Activated CD4-positive, alpha-beta T cell treated with anti-CD3 and anti-CD28 coated beads, Interleukin-2, amount 50 U/mL, for 16 hours (primary cell): ENCODE data around the gene MAST2.
"Not testable (repeated sequence)": the region's sequence is repeated elsewhere in the genome, so short reads cannot be mapped to it uniquely, and the experiment has no call there.

Source experiments
- DNase-seq: peaks from one replicate; pipeline ENCODE4 v3.0.0-alpha.2; 2020

The MAST2 gene

GRCh38 chr1:45862008-45862407 is 58.6 kb downstream of the MAST2 start:
- no peak for DNase-seq

GRCh38 chr1:45863218-45863617 is 59.8 kb downstream of the MAST2 start:
- no peak for DNase-seq

GRCh38 chr1:45864167-45865106 is 61.0 kb downstream of the MAST2 start:
- DNase-seq, result no peak

DNA sequence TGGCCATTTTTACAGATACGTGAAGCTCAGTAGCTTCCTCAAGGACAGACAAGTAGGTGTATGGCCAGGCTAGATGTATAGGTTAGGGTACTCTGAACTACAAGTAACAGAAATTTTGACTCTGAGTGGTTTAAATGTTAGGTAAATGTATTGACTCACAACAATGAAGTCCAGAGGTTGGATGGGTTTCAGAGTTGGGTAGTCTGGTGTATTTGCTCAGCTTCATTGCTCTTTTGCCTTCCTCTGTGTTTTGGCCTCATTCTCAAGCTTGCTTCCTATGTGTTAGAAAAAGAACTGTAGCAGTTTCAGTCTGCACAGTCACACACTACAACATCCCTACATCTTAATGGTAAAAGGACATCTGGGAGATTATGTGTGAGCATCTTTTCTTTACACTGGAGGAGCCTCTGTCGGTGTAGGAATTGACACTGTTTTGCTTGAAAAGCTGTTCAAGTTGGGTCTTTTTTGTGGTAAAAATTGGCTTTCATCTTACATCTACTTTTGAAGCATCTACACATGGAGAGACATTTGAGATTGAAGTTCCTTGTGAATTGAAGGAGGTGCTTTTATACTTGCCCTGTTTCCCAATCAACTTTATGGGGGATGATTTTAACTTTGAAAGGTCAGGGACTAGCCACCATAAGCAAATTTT is 64.4 kb downstream of the MAST2 start:
- no peak for DNase-seq

DNA sequence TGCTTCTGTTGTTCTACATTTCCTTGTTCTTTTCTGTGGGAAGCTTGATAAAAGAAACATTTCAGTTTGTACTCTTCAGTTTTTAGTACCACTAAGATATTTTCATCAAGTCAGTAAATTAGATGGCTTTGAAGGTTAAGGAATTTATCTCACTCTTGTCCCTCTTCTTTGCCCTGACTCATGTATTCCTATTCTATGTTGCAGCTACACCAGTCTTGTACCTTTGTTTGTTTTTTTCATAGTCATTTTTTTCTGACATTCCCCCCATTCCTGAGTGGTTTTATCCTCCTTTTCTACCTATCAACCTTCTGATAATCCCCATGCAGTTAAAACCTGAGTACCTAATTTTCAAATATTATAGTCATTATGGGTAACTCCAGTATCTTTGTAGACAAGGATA is 65.4 kb downstream of the MAST2 start:
- DNase-seq, result no peak

DNA sequence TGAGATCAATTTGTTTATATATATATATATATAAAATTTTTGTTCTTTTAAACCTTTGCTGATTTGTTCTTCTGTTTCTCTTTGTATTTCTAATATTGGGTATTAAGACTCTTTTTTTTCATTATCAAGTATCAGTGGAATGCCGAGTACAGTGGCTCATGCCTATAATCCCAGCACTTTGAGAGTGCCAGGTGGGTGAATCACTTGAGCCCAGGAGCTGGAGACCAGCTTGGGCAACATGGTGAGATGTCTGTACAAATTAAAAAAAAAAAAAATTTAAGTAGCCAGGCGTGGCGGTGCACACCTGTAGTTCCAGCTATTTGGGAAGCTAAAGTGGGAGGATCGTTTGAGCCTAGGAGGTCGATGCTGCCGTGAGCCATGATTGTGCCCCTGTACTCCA is 67.1 kb downstream of the MAST2 start:
- no peak for DNase-seq

DNA sequence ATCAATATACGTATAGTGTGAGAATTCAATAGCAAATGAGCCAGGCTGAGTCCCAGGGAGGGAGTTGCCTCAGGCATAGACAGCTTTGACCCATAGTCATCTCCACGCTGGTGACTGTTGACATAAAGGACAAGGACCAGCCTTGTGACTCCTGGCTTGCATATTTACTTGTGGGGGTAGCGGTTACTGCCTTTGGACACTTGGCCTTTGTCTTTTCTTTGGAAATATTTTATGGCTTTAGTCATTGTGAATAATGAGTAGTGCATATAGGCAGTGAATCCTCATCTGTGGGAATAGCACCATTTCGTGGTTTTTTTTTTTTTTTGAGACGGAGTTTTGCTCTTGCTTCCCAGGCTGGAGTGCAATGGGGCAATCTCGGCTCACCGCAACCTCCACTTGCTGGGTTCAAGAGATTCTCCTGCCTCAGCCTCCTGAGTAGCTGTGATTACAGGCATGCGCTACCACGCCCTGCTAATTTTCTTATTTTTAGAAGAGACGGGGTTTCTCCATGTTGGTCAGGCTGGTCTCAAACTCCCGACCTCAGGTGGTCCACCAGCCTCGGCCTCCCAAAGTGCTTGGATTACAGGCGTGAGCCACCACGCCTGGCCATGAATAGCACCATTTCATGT is 68.9 kb downstream of the MAST2 start:
- DNase-seq, result not testable (repeated sequence)

DNA sequence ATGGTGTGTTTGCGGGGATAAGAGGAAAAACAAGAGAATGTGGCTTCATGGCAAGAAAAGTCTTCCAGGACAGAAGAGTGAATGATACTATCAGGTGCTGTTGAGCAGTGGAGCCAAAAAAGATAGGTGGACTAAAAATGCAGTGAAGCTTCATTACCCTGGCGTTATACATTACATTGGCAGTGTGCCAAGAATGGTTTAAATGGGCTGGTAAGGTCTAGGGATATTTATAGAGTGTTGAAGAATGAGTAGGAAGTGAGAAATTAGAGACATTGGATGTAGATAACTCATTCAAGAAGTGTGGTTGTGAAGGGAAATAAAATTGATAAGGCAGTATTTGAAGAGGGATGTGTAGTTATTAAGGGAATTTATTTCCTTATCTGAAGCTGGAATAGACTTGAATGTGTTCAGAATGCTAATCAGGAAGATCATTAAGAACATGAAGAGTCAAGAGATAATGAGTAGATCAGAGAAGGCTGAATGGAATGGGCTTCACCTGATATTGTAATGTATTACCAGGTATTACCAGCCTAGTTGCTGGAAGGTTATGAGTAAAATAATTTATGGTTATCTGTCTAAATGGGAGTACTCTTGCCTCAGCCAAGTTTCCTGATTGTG is 72.7 kb downstream of the MAST2 start:
- no peak for DNase-seq

DNA sequence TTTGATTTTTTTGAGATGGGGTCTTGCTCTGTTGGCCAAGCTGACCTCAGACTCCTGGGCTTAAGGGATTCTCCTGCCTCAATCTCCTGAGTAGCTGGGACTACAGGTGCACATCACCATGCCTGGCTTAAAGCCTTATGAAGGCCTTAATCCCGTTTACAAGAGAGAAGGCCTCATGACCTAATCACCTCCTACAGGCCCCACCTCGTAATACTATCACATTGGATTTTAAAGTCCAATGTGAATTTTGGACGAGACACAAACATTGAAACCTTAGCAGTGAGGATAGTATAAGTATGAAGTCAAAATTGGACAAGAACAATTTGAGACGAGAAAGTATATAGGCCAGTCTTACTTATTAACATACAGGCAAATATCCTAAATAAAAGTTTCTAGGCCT is 73.9 kb downstream of the MAST2 start:
- no peak for DNase-seq

DNA sequence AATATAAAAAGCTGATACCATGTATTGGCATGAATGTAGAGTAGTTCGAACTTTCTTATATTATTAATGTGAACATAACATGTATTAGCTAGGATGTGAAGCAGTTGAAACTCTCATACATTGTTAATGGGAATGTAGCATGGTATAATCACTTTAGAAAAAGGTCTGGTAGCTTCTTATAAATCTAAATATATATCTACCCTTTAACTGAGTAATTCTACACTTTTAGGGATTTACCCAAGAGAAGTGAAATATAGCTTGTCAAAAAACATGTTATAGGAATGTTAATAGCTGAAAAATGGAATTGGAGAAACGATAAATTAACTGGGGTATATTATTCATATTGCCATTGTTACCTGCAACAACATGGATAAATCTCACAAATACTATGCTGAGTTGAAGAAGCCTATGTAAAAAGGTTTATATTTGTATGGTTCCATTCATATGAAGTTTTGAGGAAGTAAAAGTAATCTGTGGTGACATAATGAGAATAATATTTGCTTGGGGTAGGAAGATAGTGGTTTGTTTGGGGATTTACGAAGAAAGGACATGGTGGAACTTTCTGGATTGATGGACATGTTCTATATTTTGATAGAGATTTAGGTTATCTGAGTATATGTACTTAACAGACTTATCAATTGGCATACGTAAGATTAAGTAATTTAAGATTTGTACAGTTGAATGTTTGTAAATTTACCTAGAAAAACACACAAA is 76.6 kb downstream of the MAST2 start:
- DNase-seq, result no peak

GRCh38 chr1:45880930-45881329 is 77.5 kb downstream of the MAST2 start:
- no peak for DNase-seq

DNA sequence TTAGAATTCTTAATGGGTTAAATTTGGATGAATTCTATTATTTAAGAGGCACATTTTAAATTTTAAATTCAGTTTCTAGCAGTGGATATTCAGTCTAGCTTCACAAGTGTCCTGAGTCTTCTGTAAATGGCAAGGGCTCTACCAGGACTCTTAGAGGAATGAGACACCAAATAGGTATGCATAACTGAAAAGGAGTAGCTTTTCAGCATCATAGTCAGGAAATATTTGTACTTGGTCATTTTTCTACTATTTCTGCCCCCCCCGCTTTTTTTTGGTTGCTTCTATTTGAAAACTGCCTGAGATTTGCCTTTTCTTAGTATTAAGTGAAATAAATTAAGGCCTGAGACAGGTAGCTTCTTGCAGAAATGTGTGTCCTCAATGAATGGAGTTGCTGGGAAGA is 80.2 kb downstream of the MAST2 start:
- no peak for DNase-seq

- no peak for DNase-seq
Measured at GRCh38 chr1:45884700-45885099, 81.3 kb downstream of the MAST2 start.

GRCh38 chr1:45886229-45886628 is 82.8 kb downstream of the MAST2 start:
- DNase-seq, result no peak

DNA sequence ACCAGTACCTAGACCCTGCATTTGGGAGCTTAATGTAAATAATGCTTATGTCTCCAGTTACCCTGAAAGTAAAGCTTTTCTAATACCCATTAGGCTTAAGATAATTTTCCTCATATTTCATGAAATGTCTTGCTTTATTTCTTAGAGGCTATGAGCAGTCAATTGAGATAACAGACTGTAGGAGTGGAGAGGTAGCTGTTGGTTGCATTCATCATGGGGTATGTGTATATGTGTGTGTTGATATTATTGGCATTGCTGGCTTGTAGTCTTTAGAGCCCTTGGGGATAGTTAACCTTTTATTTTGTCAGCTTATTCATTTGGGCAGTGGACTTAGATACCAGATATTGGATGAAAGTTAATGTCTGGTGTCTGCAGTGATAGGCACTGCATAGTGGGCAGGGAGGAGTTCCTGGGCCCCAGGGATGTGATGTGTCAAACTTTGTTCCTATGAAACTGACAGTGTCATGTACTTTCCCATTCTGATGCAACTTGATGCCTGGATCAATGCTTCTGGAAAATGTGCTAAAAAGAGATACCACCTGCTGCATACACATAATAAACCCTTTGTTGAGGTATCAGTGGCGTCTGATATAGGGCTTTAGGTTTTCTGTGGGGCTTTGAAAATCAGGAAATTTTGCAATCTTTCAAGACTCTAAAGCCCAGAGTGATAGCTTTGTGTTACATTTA is 83.9 kb downstream of the MAST2 start:
- no peak for DNase-seq

DNA sequence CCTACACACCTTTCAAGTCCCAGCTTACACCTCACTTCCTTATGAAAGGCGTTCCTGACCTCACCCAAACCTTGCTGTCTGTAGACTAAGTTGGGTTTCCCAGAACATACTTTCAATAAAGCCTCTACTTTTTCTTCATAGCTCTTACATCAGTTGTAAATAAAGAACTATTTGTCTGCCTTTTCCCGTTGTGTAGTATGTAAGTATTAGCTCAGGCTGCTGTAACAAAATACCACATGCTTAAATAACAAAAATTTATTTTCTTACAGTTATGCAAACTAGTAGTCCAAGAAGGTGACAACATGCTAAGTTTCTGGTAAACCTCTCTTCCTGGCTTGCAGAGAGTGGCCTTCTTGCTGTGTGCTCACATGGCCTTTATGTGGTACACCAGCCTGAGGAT is 86.7 kb downstream of the MAST2 start:
- no peak for DNase-seq

GRCh38 chr1:45891087-45891486 is 87.7 kb downstream of the MAST2 start:
- no peak for DNase-seq

- DNase-seq, result no peak
Measured at GRCh38 chr1:45892068-45892785, 88.8 kb downstream of the MAST2 start.

DNA sequence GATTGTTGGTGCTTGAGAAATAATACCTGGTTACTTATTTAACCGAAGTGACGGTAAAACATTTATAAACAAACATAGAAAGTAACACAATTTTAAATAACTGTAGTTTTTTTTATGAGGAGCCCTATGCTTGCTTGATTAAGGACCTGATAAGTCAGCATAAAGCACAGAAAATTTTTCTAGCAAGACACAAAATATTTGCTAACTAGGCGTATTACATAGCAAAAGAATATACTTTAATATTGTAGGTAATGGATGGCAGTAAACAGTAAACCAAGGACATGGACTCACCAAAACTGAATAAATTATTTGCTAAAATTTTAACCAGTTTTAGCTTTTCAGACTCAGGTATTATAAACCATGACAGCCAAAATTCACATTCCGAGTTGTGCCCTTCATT is 90.9 kb downstream of the MAST2 start:
- no peak for DNase-seq

GRCh38 chr1:45894921-45895320 is 91.5 kb downstream of the MAST2 start:
- no peak for DNase-seq

DNA sequence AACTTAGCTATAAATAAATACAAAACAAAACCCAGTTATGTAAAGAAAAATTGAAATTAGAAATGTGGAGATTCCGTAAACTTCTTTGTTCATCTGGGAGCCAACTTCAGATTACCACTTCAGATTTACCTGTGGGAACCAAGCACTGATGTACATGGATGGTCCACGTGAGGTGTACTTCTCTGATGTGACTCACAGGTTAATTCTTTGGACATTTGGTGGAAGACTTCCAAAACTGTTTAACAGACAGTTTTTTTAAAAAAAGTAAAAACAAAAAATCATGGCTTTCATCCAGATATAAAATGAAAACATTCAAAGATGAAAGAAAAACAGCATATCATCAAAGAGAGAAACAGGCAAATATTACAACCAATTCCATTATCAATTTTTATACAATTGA is 92.0 kb downstream of the MAST2 start:
- no peak for DNase-seq

DNA sequence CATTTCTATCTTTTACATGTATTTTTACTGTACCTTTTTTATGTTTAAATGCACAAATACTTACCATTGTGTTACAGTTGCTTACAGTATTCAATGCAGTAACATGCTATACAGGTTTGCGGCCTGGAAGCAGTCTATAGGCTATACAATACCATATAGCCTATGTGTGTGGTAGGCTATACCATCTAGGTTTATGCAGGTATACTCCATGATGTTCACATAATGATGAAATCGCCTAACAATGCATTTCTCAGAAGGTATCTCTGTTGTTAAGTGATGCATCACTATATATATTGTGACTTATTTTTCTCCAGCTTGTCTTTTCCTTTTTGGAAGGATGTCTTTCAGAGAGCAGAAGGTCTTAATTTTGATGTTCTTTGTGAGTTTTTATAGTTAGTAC is 103.5 kb downstream of the MAST2 start:
- no peak for DNase-seq
